Stimulated activated CD8-positive, alpha-beta memory T cell treated with anti-CD3 and anti-CD28 coated beads, Interleukin-7, amount 100 ng/mL, for 1 hour (primary cell): ENCODE results near the gene WDFY4.

Source experiments
- DNase-seq, 2 donors: peaks; one replicate each; pipeline ENCODE4 v3.0.0-alpha.2; 2020; ENCODE audit warnings: low read depth in 2 of 2

Gene WDFY4

DNA sequence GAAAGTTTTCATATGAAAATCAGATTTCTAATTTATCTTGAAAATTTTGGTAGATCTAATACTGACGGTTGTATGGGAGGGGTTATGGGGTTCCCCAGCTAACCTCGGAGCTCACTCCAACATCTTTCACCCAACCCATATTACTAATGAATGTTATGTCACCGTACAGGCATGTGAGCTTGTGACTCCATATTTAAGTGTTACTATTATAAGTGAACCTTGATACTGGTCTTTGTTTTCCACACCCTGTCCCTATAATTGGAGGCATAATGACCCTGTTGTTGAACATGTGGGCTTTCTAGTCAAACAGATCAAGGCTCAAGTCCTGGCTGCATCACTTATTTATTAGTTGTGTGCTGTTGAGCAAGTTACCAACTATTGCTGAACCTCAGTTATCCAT, 27.2 kb downstream of the WDFY4 start:
- DNase-seq = no peak

DNA sequence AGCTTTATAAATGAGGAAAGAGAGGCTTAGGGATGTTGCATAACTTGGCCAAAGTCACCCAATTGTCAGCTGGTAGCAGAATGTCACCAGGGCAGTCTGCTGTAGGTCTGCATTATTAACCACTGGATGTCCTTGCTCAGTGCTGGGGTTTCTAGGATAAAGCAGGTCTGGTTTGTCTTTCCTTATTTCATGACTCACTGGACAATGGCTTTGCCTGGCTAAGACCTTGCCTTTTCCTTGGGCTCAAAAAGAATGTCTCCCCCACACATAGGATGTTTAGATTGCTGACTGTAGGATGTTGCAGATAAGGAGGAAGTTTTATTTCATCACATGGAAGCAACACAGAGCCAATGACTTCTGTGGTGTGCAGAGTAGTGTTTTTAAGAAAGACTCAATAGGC, 29.4 kb downstream of the WDFY4 start:
- DNase-seq = no peak

DNA sequence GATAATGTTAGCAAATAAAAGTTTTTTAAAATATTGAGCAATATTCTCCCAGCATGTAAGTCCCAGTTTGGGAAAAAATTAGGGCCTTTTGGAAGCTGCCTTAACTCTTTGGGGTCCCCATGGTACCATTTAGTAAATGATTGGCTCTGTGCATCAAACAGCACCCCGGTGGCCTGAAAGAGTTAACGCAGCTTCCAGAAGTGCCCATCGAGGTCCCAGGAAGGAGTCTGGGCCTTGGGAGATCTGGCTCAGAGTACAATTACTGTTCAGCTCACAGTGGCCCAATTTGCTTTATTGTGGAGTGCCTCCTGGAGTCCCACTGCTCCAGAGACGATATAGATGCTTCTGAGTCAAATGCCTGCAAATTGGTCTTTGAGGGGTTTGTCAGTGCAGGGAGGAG, 31.7 kb downstream of the WDFY4 start:
- DNase-seq = no peak

DNA sequence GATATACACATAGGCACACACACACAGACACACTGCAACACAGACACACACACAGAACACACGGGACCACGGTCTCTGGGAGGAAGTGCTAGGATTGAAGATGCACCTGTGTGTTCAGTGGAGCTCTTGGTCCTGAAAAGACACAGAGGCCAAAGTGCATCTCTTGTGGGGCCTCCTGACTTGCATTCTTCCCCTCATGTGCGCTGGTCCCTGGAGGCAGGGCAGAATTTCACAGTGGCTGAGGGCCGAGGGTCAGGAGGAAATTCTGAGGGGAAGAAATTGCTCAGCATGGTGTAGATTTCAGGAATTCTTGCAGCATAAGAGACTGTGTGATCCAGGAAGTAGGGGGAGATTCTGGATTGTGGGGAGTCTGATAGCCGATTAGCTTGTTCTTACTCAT, 35.9 kb downstream of the WDFY4 start:
- no peak for DNase-seq

DNA sequence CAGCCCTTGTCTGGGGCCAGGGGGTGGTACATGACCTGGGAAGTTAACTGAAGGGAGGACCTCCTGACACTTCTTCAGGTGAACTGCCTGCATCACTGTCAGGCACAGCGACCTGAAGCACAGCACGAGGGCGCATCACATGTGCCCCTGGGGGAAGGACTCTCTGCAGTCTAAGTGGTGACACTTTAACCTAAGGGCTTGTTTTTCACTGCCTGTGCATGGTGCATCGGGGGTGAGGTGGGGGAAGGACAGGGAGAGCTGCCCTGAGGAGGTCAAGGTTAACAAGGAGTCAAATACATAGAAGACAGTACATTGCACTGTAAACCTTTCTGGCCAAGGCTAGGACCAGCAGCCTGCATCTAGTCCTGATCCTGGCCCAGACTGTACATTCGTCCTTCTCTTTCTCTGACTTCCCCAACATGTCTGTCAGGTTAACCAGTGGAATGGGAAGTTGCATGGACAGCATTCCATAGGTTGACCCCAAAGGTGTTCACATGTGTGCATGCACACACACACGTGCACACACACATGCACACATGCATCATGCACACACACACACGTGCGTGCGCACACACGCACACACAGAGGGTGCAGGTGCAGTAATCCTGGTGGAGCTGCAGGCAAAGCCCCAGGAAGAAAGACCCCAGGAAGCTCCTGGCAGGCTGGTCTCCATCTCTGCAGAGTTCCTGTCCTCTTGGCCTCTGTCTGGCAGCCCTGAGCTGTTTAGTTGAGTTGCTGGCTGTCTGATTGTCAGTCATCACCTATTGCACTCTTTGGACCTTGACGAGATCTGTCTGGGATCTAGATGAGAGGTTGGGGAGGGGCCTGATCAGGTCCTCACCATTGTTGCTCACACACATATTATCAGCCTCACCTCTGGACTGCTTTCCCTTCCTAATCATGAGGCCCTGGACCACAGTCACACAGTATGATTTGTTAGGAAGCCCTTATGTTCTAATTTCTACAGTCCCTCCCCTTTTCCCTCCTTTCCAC, 37.8 kb downstream of the WDFY4 start:
- DNase-seq = no peak

DNA sequence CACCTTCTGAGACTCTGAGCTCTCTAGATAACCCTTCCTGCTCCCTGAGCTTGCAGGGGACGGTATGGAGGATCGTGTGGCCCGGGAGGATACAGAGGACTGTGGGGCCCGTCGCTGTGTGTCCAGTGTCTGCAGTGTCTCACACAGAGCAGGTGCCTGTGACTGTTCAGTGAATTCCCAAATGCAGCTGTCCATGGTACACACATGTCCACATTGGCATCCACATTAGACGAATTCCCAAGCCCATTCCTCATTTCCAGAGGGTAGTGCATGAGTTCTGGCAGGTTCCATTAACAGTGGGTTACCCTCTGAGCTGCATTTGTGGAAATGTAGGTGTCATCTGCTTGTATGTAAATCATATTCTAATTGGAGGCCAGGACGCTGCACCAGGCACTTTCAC, 39.5 kb downstream of the WDFY4 start:
- DNase-seq = no peak

DNA sequence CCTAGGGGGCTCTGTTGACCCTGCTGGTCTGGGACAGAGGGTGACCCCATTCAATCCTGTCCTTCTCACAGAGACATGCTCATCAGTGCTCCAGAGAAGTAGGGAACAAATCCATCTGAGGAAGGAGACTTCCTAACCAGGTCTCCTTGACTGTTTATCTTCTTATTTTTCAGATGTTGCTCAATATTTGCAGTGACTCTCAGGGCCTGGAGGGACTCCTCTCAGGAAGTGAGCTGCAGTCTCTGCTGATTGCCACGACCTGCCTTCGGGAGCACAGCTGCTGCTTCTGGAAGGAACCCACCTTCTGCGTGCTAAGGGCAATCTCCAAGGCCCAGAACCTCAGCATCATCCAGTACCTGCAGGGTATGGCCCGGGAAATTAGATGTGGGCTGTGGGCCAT, 41.0 kb downstream of the WDFY4 start:
- DNase-seq = no peak

DNA sequence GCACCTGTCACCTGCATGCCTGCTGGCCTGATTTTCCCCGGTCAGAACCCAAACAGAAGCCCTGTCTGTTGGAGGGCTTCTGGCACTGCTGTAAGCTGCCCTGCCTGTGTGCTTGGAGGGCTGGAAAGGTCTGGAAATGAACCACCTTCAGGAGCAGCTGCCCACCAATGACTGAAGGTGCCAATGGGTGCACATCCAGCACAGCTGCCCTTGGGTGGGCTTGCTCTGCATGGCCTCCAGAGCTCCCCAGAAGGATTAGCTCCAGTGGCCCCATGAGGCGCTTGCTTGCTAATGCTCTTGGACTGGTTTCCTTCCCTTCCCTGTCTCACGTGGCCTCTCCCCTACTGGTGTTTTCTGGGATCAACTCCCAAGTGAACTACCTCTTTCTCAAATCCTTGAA, 43.2 kb downstream of the WDFY4 start:
- no peak for DNase-seq

DNA sequence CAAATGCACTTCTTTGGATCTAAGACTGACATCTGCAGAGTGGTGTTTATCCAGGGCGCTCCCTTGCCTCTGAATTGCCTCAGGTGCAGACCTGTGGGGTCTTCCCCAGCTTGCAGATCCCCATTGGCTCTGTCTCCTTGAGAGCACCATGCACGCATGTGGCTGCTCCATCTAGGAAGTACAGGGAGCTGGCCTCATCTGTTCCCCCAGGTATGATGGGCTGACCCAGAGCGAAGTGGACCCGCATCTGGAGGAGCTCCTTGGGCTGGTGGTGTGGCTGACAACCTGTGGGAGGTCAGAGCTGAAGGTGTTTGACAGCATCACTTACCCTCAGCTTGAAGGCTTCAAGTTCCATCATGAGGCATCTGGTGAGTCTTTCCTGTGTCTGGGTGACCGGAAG, 44.5 kb downstream of the WDFY4 start:
- no peak for DNase-seq

DNA sequence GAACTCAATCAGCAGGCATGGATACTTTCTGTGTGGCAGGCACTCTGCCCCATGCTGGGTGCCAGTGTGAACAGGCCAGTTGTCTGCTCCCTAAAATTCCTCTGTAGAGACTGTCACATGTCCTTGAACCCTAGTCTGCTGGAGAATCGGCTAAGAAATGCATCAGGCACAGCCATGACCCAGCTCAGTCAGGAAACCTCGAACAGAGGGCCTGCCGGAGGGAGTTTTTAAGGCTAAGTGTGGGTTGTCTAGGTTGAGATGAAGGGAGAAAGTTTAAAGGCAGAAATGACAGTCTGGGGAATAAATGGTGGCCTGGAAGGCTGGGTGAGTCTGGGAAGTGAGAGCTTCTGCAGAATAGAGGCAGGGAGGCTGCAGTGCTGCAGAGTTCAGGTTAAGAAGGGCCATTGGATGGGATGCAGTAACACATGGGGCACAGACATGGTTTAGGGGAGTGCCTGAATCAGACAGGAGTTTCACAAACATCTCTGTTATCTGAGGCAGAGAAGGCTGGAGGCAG, 45.3 kb downstream of the WDFY4 start:
- no peak for DNase-seq

DNA sequence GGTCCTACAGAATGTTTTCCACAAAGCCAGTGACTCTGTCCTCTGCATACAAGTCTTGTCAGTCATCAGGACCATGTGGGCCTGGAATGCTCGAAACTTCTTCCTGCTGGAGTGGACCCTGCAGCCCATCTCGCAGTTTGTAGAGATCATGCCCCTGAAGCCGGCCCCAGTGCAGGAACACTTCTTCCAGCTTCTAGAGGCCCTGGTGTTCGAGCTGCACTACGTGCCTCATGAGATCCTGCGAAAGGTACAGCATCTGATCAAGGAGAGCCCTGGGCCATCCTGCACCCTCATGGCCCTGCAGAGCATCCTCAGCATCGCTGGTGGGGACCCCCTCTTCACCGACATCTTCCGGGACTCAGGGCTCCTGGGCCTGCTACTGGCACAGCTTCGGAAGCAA, 46.5 kb downstream of the WDFY4 start:
- DNase-seq = no peak

DNA sequence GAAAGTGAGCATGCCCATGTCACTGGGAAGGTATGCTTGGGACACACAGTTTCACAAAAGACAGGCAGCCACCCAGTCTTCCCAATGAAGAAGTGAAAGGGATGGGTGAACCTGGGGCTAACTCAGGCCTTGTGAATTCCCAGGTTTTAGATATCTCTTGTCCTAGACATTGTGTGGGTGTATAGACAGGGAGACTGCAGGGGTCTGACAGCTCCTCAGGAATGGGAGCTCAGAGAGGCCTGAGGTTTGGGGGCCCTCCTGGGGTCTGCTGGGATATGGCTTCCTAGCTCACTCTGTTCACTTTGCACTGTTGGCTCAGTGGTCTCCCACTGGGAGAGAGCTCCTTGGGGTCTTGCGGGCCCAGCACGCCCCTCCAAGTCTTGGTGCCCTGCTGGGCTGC, 47.0 kb downstream of the WDFY4 start:
- DNase-seq = no peak

DNA sequence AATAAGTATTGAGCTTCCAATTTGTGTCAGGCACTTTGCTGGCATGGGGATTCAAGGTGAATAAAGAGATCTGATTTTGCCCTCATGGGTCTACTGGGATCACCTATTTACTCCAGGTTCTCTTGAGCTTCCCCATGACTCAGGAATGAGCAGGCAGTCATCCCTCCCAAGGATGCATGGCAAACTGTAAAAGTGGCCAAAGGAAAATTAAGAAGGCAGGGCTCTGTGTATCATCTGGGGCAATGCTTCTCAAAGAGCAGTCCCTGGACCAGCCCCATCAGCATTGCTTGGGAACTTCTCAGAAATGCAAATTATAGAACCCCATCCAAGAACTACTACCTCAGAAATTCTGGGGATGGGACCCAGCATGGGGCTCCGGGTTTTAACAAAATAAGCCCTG, 48.7 kb downstream of the WDFY4 start:
- DNase-seq = no peak

DNA sequence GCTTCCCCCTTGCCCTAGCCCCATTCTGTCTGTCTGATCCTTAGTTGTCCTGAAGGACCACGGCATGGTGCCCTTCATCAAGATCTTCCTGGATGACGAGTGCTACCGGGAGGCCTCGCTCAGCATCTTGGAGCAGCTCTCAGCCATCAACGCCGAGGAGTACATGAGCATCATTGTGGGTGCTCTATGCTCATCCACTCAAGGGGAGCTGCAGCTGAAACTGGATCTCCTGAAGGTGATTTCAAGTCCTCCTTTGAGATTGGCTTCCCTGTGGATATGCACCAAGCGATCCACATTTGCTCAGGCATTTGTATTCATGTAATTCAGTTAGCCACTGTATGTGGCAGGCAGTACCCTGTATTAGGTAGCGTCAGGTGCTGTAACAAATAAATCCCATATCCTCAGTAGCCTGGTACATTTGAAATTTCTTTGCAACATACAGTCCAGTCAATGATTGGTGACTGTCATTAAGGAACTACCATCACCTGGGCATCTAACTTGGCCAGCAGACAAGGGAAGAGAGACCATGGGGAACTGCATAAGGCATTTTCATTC, 51.2 kb downstream of the WDFY4 start:
- DNase-seq = no peak

DNA sequence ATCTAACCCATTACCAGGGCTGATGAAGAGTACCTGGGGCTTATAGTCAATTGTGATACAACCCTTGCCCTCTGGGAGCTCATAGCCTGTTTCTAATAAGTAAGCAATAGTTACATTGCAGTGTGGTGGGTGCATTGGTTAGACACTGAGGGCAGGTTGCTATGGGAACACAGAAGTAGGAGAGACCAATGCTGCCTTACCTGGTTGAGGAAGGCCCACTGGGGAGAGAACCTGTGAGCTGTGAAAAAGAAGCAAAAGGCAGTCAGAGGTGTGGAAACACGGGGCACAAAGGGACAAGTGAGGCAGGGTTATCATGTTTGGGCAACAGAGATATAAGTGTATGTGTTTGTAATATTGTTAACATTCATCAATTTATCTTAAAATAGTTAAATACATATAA, 51.9 kb downstream of the WDFY4 start:
- DNase-seq = no peak

DNA sequence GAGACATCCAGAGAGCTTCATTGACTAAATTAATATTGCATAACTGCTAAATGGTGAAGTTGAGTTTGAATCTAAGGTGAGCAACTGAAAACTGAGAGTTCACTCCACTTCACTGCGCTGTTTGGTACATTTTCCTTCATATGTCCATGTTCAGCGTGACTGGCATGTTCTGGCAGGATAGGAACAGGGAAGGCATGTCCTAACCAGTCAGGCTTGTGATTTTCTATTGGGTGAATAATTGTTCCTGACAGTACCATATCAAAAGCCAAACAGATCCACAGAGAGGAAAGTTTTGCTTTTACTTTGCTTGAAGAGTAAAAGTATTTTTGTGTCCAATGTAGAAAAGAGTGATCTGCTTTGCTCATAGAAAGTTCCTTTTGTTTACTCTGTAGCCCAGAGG, 53.2 kb downstream of the WDFY4 start:
- DNase-seq = no peak

DNA sequence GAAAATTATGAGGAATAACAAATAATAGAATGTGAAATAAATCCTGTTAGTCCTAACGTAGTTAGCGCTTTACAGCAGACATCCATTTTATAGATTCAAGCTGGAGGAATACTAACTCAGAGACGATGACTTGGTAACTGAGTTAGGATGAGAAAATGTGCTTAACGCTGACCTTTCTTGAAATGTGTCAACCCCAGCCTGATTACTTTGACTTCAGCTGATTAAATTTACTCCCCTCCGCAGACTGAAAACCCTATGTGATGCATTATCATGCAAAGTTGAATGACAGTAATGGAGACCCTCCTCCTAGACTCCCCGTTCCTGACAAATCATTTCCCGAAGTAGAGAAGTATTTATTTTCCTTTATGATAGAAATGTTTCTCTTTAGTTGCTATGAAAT, 54.5 kb downstream of the WDFY4 start:
- DNase-seq = no peak

DNA sequence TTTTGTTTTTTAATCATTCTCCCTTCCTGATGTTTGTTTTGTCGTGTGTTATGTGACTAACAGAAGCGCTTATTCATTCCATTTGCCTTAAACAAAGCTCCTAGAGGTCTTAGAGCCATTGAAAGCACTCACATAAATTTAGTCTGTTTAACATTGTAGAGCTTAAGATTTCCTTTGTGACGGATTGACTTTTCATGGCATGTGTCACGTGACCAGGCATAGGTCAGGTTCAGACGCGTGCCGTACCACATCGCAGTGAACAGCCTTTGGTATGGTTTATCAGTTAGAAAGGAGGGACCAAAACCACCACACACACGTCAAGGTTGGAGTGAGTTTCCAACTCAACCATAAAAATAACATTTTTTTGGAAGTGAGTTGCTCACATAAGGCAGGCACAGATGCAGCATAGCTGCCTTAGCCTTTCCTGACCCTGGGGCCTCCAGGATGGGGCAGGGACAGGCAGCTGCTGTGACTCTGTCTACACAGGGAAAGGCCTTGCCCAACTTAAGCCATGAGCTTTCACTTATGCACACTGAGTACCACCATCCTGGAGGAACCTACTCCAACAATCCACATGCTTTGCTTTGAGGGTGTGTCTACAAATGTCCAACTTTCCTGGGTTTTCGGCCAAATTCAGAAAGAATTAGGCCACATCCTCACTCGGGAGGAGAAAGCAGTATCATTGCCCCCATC, 55.5 kb downstream of the WDFY4 start:
- DNase-seq = no peak

DNA sequence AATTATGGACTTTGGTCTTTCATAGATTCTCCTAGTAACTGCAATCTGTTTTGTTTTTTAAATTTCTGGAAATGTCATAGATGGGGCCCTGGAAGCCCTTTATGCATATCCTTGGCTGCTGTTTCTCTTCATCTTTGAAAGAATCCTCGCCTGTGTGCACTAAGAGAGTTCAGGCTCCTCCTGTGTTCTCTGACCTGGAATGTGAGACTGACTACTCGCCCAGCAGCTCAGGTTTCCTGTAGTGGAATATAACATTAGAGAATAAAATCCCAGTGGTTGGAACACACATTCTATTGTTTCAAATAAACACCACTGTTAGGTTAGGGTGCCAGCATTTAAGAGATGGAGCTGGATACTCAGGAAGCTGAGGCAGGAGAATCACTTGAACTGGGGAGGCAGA, 56.3 kb downstream of the WDFY4 start:
- no peak for DNase-seq

DNA sequence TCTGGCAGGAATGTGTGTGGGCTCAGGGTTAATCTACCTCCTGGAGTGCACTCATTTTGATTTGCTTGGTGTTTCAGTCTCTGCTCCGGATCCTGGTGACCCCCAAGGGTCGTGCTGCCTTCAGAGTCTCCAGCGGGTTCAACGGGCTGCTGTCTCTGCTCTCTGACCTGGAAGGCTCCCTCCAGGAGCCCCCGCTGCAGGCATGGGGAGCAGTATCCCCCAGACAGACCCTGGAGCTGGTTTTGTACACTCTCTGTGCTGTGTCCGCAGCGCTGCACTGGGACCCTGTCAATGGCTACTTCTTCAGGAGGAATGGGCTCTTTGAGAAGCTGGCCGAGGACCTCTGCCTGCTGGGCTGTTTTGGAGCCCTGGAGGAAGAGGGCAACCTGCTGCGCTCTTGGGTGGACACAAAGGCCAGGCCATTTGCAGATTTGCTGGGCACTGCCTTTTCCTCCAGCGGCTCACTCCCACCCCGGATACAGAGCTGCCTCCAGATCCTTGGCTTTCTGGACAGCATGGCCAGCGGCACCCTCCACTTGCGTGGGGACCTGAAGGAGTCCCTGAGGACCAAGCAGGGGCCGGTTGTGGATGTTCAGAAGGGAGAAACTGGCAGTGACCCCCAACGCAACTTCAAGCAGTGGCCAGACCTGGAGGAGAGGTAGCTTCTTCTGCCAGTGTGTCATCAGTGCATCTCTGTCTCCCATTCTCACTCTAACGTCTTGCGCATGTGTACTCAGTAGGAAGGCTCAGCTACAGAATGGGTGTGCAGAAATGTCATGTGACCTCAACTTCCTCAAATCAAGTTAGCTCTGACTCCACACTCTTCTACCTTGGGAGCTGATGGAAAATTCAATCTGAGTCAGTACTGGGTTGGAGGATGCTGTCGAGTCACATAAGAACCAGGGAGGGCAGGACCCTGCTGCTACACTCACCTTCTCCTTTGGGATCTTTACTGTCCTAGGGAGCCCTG, 58.5 kb downstream of the WDFY4 start:
- DNase-seq = no peak

DNA sequence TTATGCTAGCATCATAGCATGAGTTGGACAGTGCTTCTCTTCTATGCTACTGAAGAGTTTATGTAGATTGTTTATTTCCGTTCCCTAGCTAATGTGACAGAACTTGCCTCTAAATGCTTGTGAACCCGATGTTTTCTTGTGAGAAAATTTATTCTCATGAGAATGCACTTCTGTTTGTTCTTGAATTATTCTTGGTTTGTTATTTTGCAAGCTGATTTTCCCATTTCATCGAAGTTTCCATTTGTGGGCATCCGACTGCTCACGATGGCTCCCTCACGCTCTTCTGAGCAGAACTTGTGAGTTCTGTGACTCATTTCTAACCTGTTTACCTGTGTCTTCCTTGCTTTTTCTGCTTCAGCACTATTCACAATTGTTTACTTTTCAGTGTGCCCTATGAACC, 59.9 kb downstream of the WDFY4 start:
- DNase-seq = no peak
